Smooth muscle cell (in vitro differentiated cells): ENCODE measurements around the gene SLC18A2. TPM values are rescaled to one million over a fixed set of nuclear protein-coding genes. Genes with fewer than 3 reads are reported as not detected.

Experiments used
- DNase-seq: peaks from one replicate; lab custom pipeline; 2025; ENCODE audit not compliant: unreplicated experiment; lab: John Stamatoyannopoulos, UW
- H2AFZ ChIP-seq: fragments of 200-600 bp; sonication (generic); 2 replicates; pipeline ENCODE4 v1.6.0; 2016; ENCODE audit warnings: antibody characterized with exemption, low read depth, mild to moderate bottlenecking
- H3F3A ChIP-seq: fragments of 200-600 bp; sonication (generic); 2 replicates; pipeline ENCODE4 v1.6.0; 2017; ENCODE audit warnings: antibody characterized with exemption, low read depth
- H3K27ac ChIP-seq: fragments of 200-600 bp; sonication (generic); 2 replicates; pipeline ENCODE4 v1.5.1; 2016; ENCODE audit warnings: low read depth, mild to moderate bottlenecking
- H3K27me3 ChIP-seq: fragments of 200-600 bp; sonication (generic); 2 replicates; pipeline ENCODE4 v1.6.1; 2016; ENCODE audit warnings: low read depth, mild to moderate bottlenecking
- H3K36me3 ChIP-seq: fragments of 200-600 bp; sonication (generic); 2 replicates; pipeline ENCODE4 v1.5.1; 2016; ENCODE audit warnings: low read depth
- H3K4me1 ChIP-seq: fragments of 200-600 bp; sonication (generic); 2 replicates; pipeline ENCODE4 v1.5.1; 2016; ENCODE audit warnings: low read depth
- H3K4me2 ChIP-seq: fragments of 200-600 bp; sonication (generic); 2 replicates; pipeline ENCODE4 v1.6.0; 2016; ENCODE audit warnings: mild to moderate bottlenecking
- H3K4me3 ChIP-seq: fragments of 200-600 bp; sonication (generic); 2 replicates; pipeline ENCODE4 v1.5.1; 2016; ENCODE audit warnings: mild to moderate bottlenecking
- H3K79me2 ChIP-seq: fragments of 200-600 bp; sonication (generic); 2 replicates; pipeline ENCODE4 v1.6.0; 2016; ENCODE audit warnings: low read depth, mild to moderate bottlenecking
- H3K9ac ChIP-seq: fragments of 200-600 bp; sonication (generic); 2 replicates; pipeline ENCODE4 v1.6.0; 2016; ENCODE audit warnings: low read depth
- H3K9me3 ChIP-seq: fragments of 200-600 bp; sonication (generic); replicated peaks from 2 replicates; pipeline ENCODE4 v1.5.1; 2016; ENCODE audit warnings: low read depth
- H4K20me1 ChIP-seq: fragments of 200-600 bp; sonication (generic); 2 replicates; pipeline ENCODE4 v1.6.0; 2016; ENCODE audit warnings: low read depth
- CTCF ChIP-seq: fragments of 200-600 bp; sonication (generic); IDR thresholded peaks from 2 replicates; pipeline ENCODE4 v1.5.1; 2017; ENCODE audit warnings: borderline replicate concordance, mild to moderate bottlenecking, antibody characterized with exemption; ENCODE audit not compliant: insufficient read depth, poor library complexity, severe bottlenecking
- WGBS: methylation state at CpG from one replicate; pipeline ENCODE4 v1.1.7; 2016; ENCODE audit warnings: low lambda C conversion rate; 5-methylcytosine and 5-hydroxymethylcytosine counted together
- polyA plus RNA-seq: library from polyadenylated mRNA; unstranded; fragments of >200 nt; fragmentation: Nextera tagmentation; extraction: Ambion mirVana; gene quantifications from 2 replicates; pipeline ENCODE4 v1.2.1, GENCODE V29; 2016
- total RNA-seq: library from RNA; depleted of rRNA; stranded (reverse); fragments of >200 nt; gene quantifications from 2 replicates; pipeline ENCODE4 v1.2.3, GENCODE V29; 2014

SLC18A2 gene
- total RNA-seq (0.09 and 0.18 TPM in 2 replicates), polyA plus RNA-seq (0.18 TPM in 1 of 2 replicates, not detected in the other)

- Histone ChIP-seq H3K9me3 (no peaks in the 10 kb centered on the region), H4K20me1 (no peaks in the 10 kb centered on the region), H3K27ac (no peak within 1 kb of the TSS), H3F3A (no peaks in the 10 kb centered on the region), H3K36me3 (no peaks in the 10 kb centered on the region), H3K27me3 (peaks cover 94% of the 10 kb centered on the region), H3K79me2 (no peaks in the 10 kb centered on the region), H3K4me2 (peak within 1 kb of the TSS; percentile 79), H3K4me1 (no peaks in the 10 kb centered on the region), H2AFZ (no peak within 1 kb of the TSS), H3K4me3 (peak within 1 kb of the TSS; percentile 32), H3K9ac (no peak within 1 kb of the TSS)
- DNase-seq, result no peak
- TF ChIP-seq CTCF, result no peak
- WGBS, result 0% methylated on average over 35 of the region's 93 CpGs
Observed at GRCh38 chr10:117240621-117241529, at the start of gene SLC18A2. SLC18A2 (plus strand) TSS chr10:117241114; CDS start chr10:117241694, 580 bp downstream.

GRCh38 chr10:117197189-117197588 is 43.7 kb upstream of the SLC18A2 start, which contains the start of gene KCNK18:
KCNK18 (plus strand) TSS chr10:117197489; CDS start chr10:117197489, 0 bp downstream.
- Histone ChIP-seq H2AFZ (no peak within 1 kb of the TSS), H3K27ac (no peak within 1 kb of the TSS), H3F3A (no peaks in the 10 kb centered on the region), H3K79me2 (no peaks in the 10 kb centered on the region), H3K27me3 (no peaks in the 10 kb centered on the region), H4K20me1 (no peaks in the 10 kb centered on the region), H3K36me3 (no peaks in the 10 kb centered on the region), H3K9me3 (no peaks in the 10 kb centered on the region), H3K4me3 (no peak within 1 kb of the TSS), H3K9ac (no peak within 1 kb of the TSS), H3K4me2 (no peak within 1 kb of the TSS), H3K4me1 (peaks cover 4% of the 10 kb centered on the region)
- 91% methylated on average over 12 of the region's 12 CpGs for WGBS
- no peak for DNase-seq
- TF ChIP-seq CTCF, result no peak

DNA sequence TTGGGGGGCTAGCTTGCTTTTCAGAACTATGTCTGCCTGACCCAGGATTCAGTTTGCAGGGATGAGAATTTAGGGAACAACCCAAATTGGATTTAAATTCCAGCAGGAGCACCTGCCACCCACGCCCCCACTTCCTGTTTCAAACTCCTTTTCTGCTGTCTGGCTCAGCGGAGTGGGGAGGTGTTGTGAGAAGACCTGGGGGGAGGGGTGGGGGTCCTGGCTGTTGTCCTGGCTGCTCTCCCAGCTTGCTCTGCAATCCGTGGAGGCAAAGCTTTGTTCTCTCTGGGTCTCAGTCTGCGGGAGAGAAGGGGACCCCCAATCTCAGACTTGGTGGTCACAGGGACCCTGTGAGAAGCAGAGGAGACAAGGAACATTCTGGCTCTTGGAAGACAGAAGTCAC is 42.8 kb upstream of the SLC18A2 start:
- Histone ChIP-seq H2AFZ (no peak overlapping the region), H3K4me2 (no peak overlapping the region), H3K27ac (no peak overlapping the region), H3K79me2 (no peaks in the 10 kb centered on the region), H4K20me1 (no peaks in the 10 kb centered on the region), H3K9ac (no peak overlapping the region), H3K9me3 (no peaks in the 10 kb centered on the region), H3K4me3 (no peak overlapping the region), H3F3A (no peaks in the 10 kb centered on the region), H3K36me3 (no peaks in the 10 kb centered on the region), H3K27me3 (no peaks in the 10 kb centered on the region), H3K4me1 (peaks cover 4% of the 10 kb centered on the region)
- DNase-seq, result no peak
- 57% methylated on average over 4 of the region's 4 CpGs for WGBS
- no peak for TF ChIP-seq CTCF
